Breast epithelium (tissue), 4 donors: Measurements from ENCODE around the gene SEPTIN5. TPM values are rescaled to one million over a fixed set of nuclear protein-coding genes. Genes with fewer than 3 reads are reported as not detected.

Experiments
- DNase-seq, 2 donors: peaks; one replicate each; pipeline ENCODE4 v3.0.0-alpha.2; 2019; ENCODE audit warnings: low spot score in 2 of 2
- H3K27ac ChIP-seq, 2 donors: fragments of 200-600 bp; sonication (generic) in 1 of 2; one replicate each; pipeline ENCODE4 v1.5.1; 2016 to 2019; ENCODE audit warnings: mild to moderate bottlenecking in 1 of 2
- H3K27me3 ChIP-seq, 2 donors: fragments of 200-600 bp; sonication (generic) in 1 of 2; one replicate each; pipeline versions ENCODE4 v1.5.1 to v1.6.0; 2017 to 2019; ENCODE audit warnings: control low read depth in 1 of 2, mild to moderate bottlenecking in 1 of 2
- H3K36me3 ChIP-seq: fragments of 200-600 bp; one replicate; pipeline ENCODE4 v1.5.1; 2019
- H3K4me1 ChIP-seq, 2 donors: fragments of 200-600 bp; sonication (generic); one replicate each; pipeline ENCODE4 v1.5.1; 2016 to 2019; ENCODE audit warnings: control low read depth in 1 of 2
- H3K4me3 ChIP-seq, 3 donors: fragments of 200-600 bp; sonication (generic); 1 replicate in 2 of 3; 2 replicates in 1 of 3; pipeline ENCODE4 v1.5.1; 2016 to 2019; ENCODE audit warnings: mild to moderate bottlenecking in 3 of 3, moderate library complexity in 2 of 3
- H3K9me3 ChIP-seq, 2 donors: fragments of 200-600 bp; sonication (generic) in 1 of 2; one replicate each; pipeline ENCODE4 v1.5.1; 2016 to 2019; ENCODE audit warnings: control low read depth in 1 of 2
- POLR2A ChIP-seq: fragments of 450-650 bp; IDR thresholded peaks from one replicate; pipeline ENCODE4 v1.6.1; 2016; ENCODE audit warnings: antibody characterized with exemption, mild to moderate bottlenecking, moderate library complexity
- POLR2AphosphoS5 ChIP-seq, 3 donors: sonication (generic); formaldehyde crosslinking; IDR thresholded peaks; one replicate each; pipeline ENCODE4 v1.6.1; 2017; ENCODE audit warnings: antibody characterized with exemption in 3 of 3
- intact Hi-C: fragments of 100-400 bp; cut with DNase I; formaldehyde crosslinking; loops from one replicate; pipeline ENCODE4 v1.15.1; 2023; ENCODE audit warnings: low total_unique reads
- total RNA-seq, 3 donors: library from RNA; depleted of rRNA; stranded (reverse); fragments of >200 nt; gene quantifications; one replicate each; pipeline ENCODE4 v1.1.0, GENCODE V29; 2016
- TF ChIP-seq, protein P1 (sequence below), 3 donors: fragments of 450-650 bp; IDR thresholded peaks; one replicate each; pipeline ENCODE4 v1.5.1; 2016 to 2017; ENCODE audit warnings: antibody characterized with exemption in 3 of 3, mild to moderate bottlenecking in 3 of 3, moderate library complexity in 3 of 3

SEPTIN5 gene
- total RNA-seq, 3 donors from 2014 or later = 5.4 to 33.8 (median 18.4) TPM

GRCh38 chr22:19691007-19691720 lies 23.1 kb upstream of the SEPTIN5 start:
- DNase-seq = no peak
- Histone ChIP-seq H3K4me1 (no peaks in the 10 kb centered on the region), H3K4me3 (peak overlapping the region; percentile 1 to 56 (median 28)), H3K9me3 (no peaks in the 10 kb centered on the region), H3K36me3 (no peaks in the 10 kb centered on the region), H3K27ac (peak overlapping the region; percentile 70 to 82), H3K27me3 (no peaks in the 10 kb centered on the region)
- TF ChIP-seq, protein P1, sequence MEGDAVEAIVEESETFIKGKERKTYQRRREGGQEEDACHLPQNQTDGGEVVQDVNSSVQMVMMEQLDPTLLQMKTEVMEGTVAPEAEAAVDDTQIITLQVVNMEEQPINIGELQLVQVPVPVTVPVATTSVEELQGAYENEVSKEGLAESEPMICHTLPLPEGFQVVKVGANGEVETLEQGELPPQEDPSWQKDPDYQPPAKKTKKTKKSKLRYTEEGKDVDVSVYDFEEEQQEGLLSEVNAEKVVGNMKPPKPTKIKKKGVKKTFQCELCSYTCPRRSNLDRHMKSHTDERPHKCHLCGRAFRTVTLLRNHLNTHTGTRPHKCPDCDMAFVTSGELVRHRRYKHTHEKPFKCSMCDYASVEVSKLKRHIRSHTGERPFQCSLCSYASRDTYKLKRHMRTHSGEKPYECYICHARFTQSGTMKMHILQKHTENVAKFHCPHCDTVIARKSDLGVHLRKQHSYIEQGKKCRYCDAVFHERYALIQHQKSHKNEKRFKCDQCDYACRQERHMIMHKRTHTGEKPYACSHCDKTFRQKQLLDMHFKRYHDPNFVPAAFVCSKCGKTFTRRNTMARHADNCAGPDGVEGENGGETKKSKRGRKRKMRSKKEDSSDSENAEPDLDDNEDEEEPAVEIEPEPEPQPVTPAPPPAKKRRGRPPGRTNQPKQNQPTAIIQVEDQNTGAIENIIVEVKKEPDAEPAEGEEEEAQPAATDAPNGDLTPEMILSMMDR (IDR thresholded peaks at IDR 0.05) = no peak
- TF ChIP-seq POLR2AphosphoS5 (IDR thresholded peaks at IDR 0.05) (no peak), POLR2A (no peak)
- intact Hi-C loops = no loop called here

DNA sequence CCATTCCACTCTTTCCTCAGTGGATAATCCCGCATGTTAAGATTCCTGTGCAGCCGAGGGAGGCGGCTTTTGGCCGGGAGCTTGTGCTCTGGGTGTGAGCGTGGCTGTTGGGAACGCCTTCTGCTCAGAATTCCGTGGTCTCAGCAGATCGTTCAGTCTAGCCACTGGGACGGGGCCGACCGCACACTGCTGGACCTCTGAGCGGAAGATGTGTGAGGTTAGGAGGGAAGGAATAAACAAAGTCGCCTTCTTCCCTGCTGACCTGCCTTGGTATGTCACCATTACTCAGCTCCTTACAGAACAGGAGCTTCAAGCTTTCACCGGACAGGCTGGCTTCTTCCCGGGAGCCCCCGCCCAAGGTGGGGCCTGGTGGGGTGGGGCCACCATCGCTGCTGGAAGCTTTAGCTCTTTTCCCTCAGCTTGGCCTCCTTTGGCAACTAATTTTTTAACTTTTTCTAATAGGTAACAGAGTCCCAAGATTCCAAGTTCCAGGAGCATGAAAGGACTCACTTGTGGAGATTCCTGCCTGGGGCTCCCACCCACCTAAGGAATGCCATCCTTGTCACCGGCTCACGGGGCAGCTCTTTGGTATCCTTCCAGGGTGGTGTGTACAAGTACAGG lies 22.5 kb upstream of the SEPTIN5 start:
- intact Hi-C loops = no loop called here
- Histone ChIP-seq H3K4me3 (peak overlapping the region; percentile 1 to 56 (median 28)), H3K27ac (peak overlapping the region; percentile 70 to 82), H3K4me1 (no peaks in the 10 kb centered on the region), H3K36me3 (no peaks in the 10 kb centered on the region), H3K27me3 (no peaks in the 10 kb centered on the region), H3K9me3 (no peaks in the 10 kb centered on the region)
- peak; percentile 50 to 76 for DNase-seq
- TF ChIP-seq POLR2AphosphoS5 (IDR thresholded peaks at IDR 0.05) (no peak), POLR2A (no peak)
- TF ChIP-seq, protein P1 (IDR thresholded peaks at IDR 0.05) = no peak

GRCh38 chr22:19693581-19693980 lies 20.7 kb upstream of the SEPTIN5 start:
- no peak overlapping the region for H3K27ac ChIP-seq
- no peaks in the 10 kb centered on the region for H3K9me3 ChIP-seq
- DNase-seq = no peak
- H3K36me3 ChIP-seq = no peaks in the 10 kb centered on the region
- no peaks in the 10 kb centered on the region for H3K4me1 ChIP-seq
- TF ChIP-seq, protein P1 (IDR thresholded peaks at IDR 0.05) = no peak
- TF ChIP-seq POLR2AphosphoS5 (IDR thresholded peaks at IDR 0.05) (no peak), POLR2A (no peak)
- no peaks in the 10 kb centered on the region for H3K27me3 ChIP-seq
- no peak overlapping the region for H3K4me3 ChIP-seq
- intact Hi-C loops = no loop called here

DNA sequence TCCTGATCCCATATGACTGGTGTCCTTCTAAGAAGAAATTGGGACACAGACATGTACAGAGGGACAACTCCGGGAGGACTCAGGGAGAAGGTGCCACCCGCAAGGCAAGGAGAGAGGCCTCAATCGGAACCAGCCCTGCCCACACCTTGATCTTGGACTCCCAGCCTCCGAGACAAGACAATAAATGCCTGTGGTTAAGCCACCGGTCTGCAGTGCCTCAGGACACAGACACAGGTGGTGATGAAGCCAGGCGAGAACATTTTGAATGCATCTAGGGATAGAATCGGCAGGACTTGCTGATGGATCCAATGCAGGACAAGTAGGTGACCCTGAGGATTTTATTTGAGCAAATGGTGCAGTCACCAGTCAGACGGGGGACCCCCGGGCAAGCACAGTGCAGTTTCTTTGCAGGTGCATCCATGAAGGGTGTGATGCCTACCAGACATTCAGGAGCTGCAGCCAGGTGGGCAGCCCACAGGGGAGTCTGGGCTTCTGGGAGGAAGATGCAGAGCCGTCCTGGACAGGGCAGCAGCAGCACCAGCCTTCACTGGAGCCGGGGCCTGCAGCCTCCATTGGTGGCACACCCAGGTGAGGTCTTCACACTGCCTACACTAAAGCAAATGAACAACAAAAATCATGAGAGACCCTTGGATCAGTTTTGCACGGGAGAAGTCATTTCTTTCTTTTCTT lies 20.2 kb upstream of the SEPTIN5 start:
- H3K9me3 ChIP-seq = no peaks in the 10 kb centered on the region
- H3K27me3 ChIP-seq = no peaks in the 10 kb centered on the region
- no peaks in the 10 kb centered on the region for H3K36me3 ChIP-seq
- H3K4me3 ChIP-seq = no peak overlapping the region
- TF ChIP-seq POLR2AphosphoS5 (IDR thresholded peaks at IDR 0.05) = no peak
- TF ChIP-seq, protein P1 (IDR thresholded peaks at IDR 0.05) = no peak
- TF ChIP-seq POLR2A = no peak
- peak in 1 of 2 donors; percentile 15 for DNase-seq
- H3K4me1 ChIP-seq = no peaks in the 10 kb centered on the region
- intact Hi-C loops = no loop called here
- no peak overlapping the region for H3K27ac ChIP-seq

DNA sequence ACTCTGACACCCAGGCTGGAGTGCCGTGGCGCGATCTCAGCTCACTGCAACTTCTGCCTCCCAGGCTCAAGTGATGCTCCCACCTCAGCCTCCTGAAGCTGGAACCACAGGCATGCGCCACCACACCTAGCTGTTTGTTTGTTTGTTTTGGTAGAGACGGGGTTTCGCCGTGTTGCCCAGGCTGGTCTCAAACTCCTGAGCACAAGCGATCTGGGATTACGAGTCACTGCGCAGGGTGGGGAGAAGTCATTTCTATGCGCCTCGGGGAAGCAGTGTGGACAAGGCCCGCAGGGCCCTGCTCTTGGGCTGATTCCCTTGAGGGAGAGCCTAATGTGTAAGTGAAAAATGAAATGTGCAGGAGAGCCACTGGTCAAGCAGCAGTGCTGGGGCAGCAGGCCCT lies 19.6 kb upstream of the SEPTIN5 start:
- intact Hi-C loops = no loop called here
- H3K9me3 ChIP-seq = no peaks in the 10 kb centered on the region
- TF ChIP-seq, protein P1 (IDR thresholded peaks at IDR 0.05) = no peak
- TF ChIP-seq POLR2AphosphoS5 (IDR thresholded peaks at IDR 0.05) (no peak), POLR2A (no peak)
- peak in 1 of 2 donors; percentile 35 for DNase-seq
- H3K27ac ChIP-seq = no peak overlapping the region
- H3K4me1 ChIP-seq = no peaks in the 10 kb centered on the region
- H3K36me3 ChIP-seq = no peaks in the 10 kb centered on the region
- H3K4me3 ChIP-seq = no peak overlapping the region
- H3K27me3 ChIP-seq = no peaks in the 10 kb centered on the region
